HG02588 (cell line): ENCODE measurements around the gene SYNJ2.

ENCODE experiments used
- ATAC-seq: cut with Tn5 transposase; IDR thresholded peaks from one replicate; pipeline ENCODE4 v1.9.1; 2021; ENCODE audit warnings: mild to moderate bottlenecking, moderate library complexity; ENCODE audit not compliant: unreplicated experiment

SYNJ2 gene

DNA sequence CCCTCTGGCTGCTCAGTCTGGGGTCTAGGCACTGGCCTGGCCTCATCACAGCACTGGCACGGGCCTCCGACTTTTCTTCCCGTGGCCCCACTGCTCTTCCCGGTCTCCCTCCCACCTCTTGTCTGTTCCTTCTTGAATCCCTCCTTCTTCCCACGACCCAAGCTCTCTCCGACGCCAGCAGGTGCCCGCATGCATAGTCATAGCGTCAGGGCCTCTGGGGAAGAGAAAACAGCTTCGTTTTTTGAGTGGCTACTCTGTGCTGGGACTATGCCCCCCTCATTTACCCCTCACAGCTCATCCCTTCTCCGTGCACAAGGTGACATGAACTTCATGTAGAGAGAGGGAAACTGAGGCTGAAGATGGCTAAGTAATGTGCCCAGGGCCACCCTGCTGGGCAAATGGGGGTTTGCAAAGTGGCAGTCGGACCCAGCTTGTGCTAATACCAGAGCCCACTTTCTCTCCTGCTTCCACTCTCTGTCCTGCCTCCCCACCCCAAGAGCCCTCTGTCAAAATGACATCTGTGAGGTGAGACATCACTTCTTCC is 59.2 kb downstream of the SYNJ2 start:
- no peak for ATAC-seq

DNA sequence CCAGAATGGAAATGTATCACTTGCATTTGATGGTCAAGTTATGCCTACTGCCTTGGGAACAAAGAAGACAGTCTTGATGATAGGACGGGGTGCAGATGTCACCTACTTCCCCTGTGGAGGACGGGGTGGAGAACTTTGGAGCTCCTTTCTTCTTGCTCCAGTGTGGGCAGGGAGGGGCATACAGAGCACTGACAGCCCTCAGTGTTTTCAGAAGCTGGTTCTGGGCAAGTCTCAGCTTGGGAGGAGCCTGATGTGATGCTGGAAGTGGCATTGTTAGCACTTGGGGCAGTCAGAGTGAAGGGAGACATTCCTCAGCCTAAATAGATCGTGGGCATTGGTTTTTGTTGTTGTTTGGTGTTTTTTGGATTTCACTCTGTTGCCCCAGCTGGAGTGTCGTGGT is 59.7 kb downstream of the SYNJ2 start:
- no peak for ATAC-seq

DNA sequence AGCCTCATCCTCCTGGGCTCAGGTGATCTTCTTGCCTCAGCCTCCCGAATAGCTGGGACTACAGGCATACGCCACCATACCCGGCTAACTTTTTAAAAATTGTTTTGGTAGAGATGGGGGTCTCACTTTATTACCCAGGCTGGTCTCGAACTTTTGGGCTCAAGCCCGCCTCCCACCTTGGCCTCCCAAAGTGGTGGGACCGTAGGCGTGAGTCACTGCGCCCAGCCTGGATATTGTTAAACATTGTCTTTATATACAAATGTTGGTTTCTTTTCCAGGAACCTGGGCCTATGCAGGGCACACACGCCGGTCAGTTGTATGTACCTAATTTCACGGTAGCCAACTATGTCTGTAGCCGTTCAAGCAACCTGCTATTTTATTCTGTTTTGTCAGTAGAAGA is 60.1 kb downstream of the SYNJ2 start:
- no peak for ATAC-seq

DNA sequence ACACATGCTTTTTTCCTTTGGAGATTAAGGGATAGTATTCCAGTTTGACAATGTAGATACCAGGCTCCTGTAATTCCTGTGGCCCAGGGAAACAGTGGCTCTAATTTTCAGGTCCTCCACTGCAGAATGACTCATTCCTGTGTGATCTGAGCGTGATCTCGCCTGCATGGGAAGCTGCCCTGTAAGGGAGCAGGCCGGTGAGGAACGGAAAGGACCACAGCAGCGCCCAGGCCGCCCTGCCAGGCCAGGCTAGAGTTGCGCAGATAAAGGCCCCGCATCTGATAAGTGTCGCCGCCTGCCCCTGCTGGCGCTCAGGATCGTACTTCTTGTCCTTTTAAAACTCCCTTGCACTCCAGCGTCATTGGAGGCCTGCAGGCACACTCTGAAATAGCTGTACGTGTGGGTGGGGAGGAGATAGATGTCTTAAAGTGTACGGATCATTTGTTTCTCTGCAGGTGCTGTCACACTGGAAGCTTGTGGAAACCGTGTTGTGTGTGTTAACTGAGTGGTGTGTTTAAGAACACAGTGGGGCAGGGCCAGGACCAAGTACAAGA is 60.7 kb downstream of the SYNJ2 start:
- ATAC-seq, result no peak

DNA sequence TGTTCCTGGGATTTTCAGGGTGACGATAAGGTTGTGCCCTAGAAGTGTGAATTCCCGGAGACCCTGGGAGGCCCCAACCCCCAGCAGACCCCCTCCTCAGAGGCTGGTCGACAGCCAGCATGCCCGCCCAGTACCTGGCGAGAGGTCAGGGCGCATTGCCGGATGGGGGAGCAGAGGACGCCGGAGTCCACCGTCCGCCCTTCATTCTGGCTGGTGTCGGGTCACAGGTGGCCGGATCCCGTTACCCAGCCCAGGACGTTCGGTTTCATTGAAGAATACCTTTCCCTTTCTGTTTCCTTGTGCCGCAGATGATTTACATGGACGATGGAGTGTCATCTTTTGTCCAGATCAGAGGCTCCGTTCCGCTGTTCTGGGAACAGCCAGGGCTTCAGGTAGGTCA is 61.3 kb downstream of the SYNJ2 start:
- no peak for ATAC-seq

DNA sequence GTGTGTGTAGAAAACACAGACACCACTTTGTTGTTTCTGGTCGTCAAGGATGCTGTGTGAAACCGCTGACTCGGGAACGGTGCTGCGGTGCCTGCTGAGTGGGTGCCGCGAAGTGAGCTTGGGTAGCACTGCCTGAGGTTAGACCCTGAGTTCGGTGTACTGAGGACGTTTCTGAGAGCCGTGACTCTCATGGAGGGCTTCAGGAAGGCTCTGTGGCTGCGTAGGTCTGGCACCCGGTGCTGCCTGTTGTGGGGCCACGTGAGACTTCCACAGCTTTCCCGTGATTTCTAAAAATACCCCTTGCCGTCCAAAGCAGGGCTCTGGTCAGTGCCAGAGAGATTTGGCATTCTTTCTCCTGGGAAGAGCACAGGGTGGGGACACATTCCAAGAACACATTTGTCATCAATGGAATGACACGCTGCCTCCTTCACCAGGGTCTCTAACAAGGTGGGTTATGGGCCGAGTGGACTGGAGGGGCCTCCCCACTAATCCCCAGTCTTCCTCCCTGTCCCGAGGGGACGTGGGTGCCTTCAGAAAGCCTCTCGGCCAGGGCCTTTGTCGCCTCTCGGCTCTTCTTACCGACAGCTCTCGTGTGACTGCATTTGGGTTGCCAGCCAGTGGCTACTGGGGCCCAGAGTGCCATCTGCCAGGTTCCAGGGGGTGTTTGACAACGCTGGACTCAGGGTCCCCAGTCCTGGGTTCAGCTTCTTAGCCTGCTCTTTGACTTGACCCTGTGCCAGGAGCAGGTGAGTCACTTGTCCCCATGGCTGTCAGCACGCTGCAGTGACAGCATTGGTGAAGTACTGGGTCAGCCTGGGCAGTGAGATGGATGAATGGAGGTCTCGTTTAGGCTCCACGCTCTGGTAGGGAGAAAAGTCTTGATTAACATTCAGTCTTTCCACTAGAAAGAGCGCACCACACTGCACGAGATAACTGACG is 62.2 kb downstream of the SYNJ2 start:
- no peak for ATAC-seq

DNA sequence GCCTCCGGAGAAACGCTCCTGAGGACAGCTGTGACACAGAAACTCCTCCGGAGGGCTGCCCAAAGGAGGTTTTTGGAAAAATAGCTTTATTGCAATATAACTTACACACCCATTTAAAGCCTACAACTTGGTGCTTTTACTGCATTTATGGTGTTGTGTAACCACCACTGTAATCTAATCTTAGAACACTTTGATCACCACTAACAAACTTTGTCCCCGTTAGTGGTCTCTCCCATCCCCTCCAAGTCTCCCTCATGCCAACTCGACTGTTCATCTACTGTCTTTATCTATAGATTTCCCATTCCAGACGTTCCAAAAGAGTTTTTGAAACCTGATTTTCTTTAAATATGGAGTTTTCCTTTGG is 62.8 kb downstream of the SYNJ2 start:
- ATAC-seq, result no peak

DNA sequence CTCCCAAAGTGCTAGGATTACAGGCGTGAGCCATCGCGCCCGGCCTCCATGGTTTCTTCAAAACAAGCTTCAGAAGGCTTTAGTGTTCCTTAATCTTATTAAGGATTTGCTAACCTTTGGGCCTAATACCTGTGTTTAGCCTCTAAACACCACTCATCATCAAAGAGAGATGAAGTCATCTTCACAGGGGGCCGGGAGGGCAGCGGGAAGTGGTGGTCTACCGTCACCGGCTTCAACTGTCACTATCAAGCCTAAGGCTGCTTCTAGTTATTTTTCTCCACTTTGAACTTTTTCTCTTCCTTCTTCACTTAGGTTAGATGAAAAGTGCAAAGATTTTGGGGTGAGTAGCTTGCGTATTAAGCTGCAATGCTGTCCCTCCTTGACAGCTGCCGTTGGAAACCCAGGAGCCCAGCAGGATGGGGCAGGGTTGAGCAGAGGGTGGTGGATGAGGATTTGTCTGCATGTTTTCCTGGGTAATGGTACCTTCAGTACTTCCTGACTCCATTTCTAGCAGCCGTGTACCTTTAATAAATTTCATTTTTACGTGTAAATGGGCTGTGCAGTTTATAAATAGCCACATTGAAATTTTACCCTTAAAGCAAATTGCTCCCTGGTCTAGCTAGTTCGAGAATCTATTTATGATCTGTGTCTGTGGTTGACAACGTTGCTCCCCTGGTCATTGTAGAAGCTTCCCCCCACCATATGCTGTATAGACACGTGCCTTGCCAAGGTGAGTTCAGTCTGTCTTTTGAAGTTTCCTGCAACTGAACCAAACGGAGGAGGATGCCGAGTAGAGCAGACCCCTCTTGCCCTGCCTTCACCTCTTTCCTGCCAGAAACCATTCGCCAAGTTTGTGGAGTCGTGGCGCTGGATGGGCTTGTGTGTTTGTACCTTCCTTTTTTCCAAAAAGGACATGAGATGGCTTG is 64.8 kb downstream of the SYNJ2 start:
- no peak for ATAC-seq

DNA sequence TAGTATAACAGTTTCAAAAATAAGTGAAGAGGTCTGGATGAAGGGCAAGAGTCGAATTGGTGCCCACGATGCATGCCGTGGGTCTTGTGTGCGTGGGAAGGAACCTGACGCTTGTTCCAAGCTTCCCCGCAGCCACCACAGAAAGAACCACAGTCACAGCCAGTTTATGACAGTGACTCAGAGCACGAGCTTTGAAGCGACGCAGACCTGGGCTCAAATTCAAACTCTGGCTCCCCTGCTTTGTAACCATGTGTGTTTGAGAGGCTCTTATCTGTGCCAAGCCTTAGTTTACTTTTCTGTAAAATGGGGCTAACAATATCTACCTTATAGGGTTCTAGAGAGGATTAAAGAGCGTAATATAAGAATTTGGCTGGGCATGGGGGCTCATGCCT is 65.5 kb downstream of the SYNJ2 start:
- ATAC-seq, result no peak

DNA sequence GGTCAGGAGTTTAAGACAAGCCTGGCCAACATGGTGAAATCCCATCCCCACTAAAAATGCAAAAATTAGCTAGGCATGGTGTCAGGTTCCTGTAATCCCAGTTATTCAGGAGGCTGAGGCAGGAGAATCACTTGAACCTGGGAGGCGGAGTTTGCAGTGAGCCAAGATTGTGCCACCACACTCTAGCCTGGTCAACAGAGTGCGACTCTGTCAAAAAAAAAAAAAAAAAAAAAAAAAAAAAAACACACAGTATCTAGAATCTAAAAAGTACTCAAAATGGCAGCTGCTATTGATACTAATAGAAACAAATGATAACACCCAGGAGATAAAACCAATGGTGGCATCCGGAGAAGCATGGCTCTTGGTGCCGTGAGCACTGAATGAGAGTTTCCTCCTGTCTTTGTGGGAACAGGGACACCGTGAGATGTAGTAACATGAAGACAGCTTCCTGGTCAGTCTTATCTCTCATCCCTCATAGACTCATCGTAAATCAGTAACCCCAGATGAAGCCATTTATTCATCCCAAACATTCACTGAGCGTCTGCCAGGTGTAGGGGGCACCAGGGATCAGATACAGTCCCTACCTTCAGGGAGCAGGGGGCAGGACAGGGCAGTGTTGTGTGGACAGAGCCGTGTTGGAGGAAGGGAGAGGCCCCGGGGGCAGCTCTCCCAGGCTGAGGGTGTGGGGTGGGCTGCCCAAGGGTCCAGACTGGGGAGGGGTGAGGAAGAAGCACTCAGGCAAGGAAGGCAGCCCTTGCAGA is 66.1 kb downstream of the SYNJ2 start:
- ATAC-seq, result no peak

DNA sequence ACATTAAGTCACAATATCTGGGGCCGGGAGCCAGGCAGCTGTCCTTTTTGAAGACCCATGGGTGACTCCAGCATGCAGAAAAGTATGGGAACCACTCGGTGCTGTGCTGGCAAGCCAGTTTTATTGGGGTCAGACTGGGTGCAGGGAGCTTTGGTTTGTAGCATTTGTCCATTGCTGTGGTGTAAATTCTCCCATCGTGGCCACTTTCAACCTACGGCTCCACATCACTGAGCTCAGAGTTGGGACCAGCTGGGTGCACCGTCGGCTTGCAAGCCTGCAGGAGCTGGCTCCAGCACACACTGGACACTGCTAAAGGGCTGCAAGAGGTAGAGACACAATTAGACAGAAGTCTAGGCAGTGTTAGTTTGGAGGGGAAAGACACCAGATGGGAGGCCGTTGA is 66.9 kb downstream of the SYNJ2 start:
- no peak for ATAC-seq

DNA sequence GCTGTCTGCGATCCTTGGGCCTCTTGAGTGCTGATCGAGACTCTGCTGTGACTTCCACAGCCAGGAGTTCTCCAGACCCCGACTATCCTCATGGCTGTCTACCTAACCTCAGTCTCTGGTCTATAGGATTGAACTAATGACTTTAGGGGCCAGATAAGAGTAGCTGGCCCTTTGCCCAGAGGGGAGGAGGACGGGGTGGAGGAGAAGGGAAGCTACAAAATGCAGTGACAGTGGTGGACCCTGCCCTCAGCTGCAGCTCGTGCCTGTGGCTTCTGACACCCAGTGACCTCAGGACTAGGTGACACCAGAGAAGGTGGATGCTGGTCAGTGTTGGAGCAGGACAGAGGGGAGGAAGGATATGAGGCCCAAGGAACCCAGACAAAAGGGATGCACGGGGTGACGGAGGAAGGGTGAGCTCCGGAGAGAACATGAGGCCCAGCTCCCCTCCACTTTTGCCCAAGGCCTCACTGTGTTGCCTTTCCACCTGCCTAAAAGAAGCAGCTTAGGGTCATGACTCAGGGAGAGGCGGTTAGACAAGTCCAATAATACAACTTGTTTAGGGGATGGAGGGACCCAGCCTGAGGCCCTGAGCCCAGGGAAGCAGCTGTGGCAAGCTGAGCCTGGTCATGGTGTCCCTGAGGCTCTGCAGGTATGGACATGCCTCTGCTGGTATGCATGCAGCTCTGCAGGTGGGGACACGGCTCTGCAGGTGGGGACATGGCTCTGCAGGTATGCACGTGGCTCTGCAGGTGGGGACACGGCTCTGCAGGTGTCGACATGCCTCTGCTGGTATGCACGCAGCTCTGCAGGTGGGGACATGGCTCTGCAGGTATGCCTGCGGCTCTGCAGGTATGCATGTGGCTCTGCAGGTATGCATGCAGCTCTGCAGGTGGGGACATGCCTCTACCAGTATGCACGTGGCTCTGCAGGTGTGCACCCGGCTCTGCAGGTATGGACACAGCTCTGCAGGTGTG is 67.7 kb downstream of the SYNJ2 start:
- ATAC-seq, result no peak

DNA sequence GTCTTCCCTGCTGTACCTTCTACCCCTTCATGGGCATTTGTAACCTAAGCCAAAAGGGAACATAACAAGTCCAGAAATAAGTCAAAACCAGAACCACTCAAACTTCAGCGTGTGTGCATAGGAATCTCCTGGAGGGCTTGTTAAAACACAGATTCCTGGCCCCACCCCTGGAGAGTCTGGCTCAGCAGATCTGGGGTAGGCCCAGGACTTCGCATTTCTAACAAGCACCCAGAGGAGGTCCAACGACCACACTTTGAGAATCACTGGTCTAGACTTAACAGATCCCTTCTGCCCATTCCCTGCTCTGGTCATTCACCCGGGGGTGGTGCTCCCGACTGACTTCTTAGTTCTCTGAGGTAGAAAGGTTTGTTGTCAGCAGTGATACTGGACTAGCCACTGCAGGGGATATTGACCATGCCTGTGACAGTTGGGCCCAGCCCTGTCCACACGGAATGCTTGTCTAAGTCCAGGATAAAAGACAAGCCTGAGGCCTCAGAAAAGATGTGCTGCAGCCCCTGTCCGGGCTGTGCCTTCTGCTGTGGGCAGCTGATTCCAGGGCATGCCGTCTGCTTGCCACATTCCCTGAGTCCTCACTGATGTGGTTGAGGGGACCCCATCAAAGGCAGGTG is 68.6 kb downstream of the SYNJ2 start:
- ATAC-seq, result no peak

DNA sequence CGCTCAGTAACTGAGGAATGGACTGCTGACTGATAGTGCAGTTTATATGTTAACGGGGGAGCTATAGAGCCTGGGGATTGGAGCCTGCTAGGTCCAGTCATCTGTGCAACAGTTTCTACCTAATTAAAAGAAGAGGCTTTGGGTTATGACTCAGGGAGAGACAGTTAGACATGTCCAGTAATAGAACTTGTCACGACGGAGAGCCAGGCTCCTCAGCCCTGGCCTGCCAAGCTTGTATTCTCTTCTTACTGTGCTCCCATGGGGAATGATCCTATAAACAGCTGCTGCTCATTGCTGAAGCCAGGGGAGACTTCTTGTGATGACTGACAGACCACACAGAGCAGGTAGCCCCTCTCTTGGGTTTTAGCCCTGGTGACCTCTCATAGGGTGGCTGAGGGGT is 69.3 kb downstream of the SYNJ2 start:
- no peak for ATAC-seq

DNA sequence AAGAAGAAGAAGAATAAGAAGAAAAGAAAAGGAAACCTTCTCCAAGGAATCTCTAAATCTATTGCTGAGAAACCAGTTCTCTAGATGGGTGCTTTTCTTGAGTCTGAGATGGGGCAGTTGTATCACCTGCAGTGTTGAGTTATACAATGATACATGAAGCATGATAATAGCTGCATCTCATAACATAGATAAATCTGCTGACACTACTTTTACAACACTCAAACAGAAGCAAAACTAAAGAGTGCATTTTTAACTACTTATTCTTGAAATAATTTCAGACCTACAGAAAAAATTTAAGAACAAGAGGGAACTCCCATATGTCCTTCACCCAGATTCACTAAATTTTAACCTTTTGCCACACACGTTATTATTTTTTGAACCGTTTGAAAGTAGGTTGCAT is 70.3 kb downstream of the SYNJ2 start:
- no peak for ATAC-seq

DNA sequence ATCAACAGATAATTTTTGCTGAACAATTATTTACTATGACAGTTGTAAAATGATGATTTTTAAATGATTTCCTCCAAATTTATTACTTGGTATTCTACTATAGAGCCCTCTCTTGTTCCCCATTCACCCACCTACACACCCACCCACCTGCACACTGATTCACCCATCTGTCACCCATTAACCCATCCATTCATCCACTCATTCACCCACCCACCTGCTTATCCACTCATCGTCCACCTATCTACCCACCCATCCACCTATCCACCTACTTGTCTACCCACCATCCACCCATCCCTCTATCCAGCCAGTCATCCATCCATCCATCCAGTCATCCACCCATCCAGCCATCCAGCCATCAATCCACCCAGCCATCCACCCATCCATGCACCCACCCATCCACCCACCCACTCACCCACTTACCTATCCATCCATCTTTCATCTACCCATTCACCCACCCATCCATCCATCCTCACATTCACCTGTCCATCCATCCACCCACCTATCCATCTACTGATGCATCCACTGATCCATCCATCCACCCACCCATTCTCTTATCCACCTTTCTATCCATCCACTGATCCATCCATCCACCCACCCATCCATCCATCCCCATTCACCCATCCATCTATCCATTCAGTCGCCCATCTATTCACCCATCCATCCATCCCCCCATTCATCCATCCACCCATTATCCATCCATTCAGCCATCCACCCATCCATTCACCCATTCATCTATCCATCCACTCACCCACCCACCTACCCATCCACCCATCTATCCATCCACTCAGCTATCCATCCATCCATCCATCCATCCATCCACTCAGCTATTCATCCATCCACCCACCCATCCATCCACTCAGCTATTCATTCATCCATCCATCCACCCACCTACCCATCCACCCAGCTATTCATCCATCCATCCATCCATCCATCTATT is 72.0 kb downstream of the SYNJ2 start:
- no peak for ATAC-seq

DNA sequence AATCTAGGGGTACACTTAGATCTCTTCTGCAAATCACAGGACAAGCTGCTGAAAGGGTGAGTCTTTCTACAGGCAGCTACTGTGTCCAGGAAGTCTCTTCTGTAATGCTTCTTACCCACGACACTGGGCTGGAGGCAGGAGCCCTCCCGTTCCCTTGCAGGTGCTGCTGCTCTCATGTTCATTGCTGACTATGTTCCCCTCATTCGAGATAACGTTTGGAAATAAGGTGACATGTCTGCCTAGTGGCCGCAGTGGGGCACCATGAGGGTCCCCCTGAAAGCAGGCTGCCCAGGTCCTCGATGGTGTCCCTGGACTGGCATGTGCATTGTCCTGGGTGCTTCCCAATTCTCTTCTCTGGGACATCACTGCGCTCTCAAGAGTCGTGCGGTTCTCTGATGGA is 74.7 kb downstream of the SYNJ2 start:
- no peak for ATAC-seq

DNA sequence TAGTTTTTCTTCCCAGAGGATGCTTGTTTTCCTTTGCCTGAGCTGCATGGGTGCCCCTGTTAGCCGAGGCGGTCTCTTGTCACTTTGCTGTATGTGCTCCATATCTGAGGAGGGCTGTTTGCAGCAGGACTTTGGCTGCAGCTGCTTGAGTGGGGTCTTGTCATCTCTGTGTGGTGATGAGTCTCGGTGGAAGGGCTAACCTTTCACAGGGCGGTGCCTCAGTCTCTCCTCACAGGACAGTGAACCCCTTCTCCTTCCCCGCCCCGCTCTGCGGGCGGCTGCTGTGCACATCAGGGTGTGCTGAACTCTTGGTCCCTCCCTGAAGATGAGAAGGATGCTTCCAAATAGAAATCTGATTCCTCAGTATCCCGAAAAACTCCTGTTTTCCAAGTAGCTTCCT is 75.1 kb downstream of the SYNJ2 start:
- ATAC-seq, result no peak
